Mucosa of rectum (tissue), 2 donors: ENCODE data around the gene ANKRD40.

ENCODE experiments used
- H3K27ac ChIP-seq, 2 donors: one replicate each; pipeline ENCODE4 v1.7.0; 2013; ENCODE audit warnings: inconsistent platforms in 2 of 2, low read depth in 2 of 2, low read length in 2 of 2
- H3K27me3 ChIP-seq, 2 donors: one replicate each; pipeline ENCODE4 v1.7.0; 2013; ENCODE audit warnings: low read length in 2 of 2; ENCODE audit not compliant: control insufficient read depth in 2 of 2, insufficient read depth in 2 of 2
- H3K36me3 ChIP-seq, 2 donors: one replicate each; pipeline ENCODE4 v1.7.0; 2013; ENCODE audit warnings: low read length in 2 of 2; ENCODE audit not compliant: control insufficient read depth in 2 of 2, insufficient read depth in 2 of 2
- H3K4me1 ChIP-seq, 2 donors: one replicate each; pipeline ENCODE4 v1.7.0; 2013; ENCODE audit warnings: low read length in 2 of 2, mild to moderate bottlenecking in 1 of 2; ENCODE audit not compliant: control insufficient read depth in 2 of 2, insufficient read depth in 2 of 2
- H3K4me3 ChIP-seq, 2 donors: one replicate each; pipeline ENCODE4 v1.7.0; 2013; ENCODE audit warnings: low read length in 2 of 2
- H3K9ac ChIP-seq, 2 donors: one replicate each; pipeline ENCODE4 v1.7.0; 2013; ENCODE audit warnings: low read length in 2 of 2, low read depth in 1 of 2, mild to moderate bottlenecking in 1 of 2
- H3K9me3 ChIP-seq, 2 donors: one replicate each; pipeline ENCODE4 v1.7.0; 2013; ENCODE audit warnings: low read length in 2 of 2; ENCODE audit not compliant: control insufficient read depth in 2 of 2
- donor health status: healthy.
- donor health status: Normal muscosa, but diverticular disease.

Gene ANKRD40

DNA sequence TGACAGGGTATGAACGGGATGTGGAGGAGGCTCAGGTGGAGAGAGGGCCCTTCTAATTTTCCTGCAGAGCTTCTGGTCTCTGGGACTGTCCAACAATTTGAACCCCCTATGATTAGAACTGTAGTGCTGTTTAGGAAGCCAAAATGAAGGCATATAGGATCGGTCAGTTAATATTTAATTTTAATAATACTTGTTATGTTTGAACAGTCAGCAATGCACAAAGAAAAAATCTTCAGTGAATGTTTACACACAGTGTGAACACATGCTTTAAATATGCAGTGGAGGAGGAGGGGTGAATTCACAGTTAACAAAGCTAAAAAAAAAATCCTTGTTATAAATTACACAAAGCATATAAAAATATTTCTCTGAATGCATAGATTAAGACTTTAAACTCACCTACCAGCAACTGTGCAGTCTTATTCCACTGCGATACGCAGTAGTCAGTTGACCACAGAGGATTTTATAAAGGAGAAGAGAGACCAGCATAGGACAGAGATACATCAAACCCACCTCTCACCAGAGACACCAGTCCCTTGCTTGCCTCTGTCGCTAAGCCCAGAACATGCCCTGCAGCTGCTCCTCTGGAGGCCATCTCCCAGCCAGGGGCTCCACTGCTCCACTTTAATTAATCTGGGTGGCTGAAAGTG, 14.6 kb downstream of the ANKRD40 start:
- H3K4me3 ChIP-seq, result peak overlapping the region; percentile 10 to 14
- no peaks in the 10 kb centered on the region for H3K9me3 ChIP-seq
- peaks cover 42 to 69% of the 10 kb centered on the region in 2 donors for H3K4me1 ChIP-seq
- H3K27ac ChIP-seq, result peak overlapping the region; percentile 81 to 89
- H3K9ac ChIP-seq, result peak overlapping the region; percentile 18 to 61
- H3K27me3 ChIP-seq, result no peaks in the 10 kb centered on the region
- H3K36me3 ChIP-seq, result peaks cover 33 to 37% of the 10 kb centered on the region in 2 donors

DNA sequence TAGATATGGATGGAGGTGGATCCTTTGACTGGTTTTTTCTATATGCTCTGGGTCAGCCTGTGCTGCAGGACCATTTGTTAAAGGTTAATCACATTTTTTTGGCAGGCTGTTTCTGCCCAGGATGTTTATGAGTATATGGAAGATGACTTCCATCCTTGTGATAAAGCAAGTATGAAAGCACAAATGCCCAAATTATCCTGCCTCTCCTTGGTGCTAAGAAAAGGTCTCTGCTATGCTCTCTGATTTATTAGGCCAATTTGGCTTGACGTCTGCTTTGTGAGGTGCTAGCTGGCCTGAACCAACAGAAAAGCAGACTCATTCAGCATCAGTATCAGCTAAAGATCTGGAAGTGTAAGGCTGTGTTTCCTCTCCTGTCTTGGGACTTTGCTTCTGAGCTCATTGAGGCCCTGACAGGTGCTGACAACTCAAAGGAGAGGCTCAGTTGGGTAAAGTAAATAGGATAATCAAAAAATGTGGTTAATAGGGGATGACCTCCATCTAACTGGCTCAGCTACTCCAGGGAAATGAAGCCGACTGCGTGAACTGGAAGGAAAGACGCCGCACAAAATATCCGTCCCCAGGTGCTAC, 15.2 kb downstream of the ANKRD40 start:
- Histone ChIP-seq H3K27ac (peak overlapping the region; percentile 81 to 89), H3K4me3 (peak overlapping the region; percentile 10 to 14), H3K27me3 (no peaks in the 10 kb centered on the region), H3K9ac (peak overlapping the region; percentile 54 to 61), H3K4me1 (peaks cover 43 to 69% of the 10 kb centered on the region in 2 donors), H3K36me3 (peaks cover 32 to 35% of the 10 kb centered on the region in 2 donors), H3K9me3 (no peaks in the 10 kb centered on the region)

DNA sequence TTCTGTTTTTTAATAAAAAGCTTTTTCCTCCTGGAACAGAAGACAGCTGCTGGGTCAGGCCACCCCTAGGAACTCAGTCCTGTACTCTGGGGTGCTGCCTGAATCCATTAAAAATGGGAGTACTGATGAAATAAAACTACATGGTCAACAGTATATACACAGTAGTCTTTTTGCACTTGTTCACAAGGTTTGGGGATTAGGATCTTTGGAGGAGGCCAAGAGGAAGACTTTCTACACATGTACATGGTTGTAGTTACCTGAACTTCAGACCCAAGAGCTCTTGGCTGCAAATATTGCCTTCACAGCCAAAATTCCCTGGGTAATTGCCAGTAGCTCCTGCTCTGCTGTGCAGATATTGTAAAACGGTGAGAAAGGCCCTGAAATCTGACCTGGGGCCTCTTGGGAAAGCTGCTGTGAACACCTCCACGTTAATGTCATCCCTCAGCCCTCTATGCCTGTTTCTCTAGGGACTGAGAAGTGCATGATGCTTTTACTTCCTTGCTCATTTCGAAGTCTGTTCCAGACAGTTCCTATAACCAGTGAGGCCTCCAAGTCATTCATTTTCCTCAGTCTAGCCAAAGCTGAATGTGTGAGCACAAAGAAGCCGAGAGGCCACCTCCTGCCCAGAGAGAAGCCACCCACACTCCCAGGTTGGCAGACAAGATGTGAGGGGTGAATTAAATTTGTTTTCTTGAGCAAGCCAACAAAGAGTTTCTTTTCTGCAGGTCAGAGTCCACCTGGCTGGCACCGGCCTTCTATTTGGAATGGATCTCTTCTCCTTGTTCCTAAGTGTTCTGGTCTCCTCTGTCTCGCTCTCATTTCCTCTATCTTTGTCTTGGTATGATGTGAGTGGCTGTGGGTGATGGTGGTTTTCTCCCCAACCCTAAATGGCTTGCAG, 15.9 kb downstream of the ANKRD40 start:
- Histone ChIP-seq H3K4me3 (peak overlapping the region in 1 of 2 donors; percentile 10), H3K9ac (peak overlapping the region; percentile 54 to 61), H3K9me3 (no peaks in the 10 kb centered on the region), H3K27me3 (no peaks in the 10 kb centered on the region), H3K36me3 (peaks cover 27 to 29% of the 10 kb centered on the region in 2 donors), H3K4me1 (peaks cover 49 to 75% of the 10 kb centered on the region in 2 donors), H3K27ac (peak overlapping the region; percentile 81 to 89)

DNA sequence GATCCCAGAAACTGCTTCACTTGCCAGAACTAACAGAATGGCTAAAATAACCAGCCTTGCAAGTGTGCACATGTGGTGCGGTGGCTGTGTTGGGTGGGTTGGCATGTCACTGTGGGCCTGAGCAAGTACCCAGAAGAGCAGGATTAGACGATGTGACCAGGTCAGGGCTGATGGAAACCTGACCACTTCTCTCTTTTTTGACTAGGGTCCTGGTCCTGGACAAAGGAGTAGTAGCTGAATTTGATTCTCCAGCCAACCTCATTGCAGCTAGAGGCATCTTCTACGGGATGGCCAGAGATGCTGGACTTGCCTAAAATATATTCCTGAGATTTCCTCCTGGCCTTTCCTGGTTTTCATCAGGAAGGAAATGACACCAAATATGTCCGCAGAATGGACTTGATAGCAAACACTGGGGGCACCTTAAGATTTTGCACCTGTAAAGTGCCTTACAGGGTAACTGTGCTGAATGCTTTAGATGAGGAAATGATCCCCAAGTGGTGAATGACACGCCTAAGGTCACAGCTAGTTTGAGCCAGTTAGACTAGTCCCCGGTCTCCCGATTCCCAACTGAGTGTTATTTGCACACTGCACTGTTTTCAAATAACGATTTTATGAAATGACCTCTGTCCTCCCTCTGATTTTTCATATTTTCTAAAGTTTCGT, 16.7 kb downstream of the ANKRD40 start:
- Histone ChIP-seq H3K27ac (peak overlapping the region; percentile 81 to 89), H3K9ac (peak overlapping the region in 1 of 2 donors; percentile 61), H3K36me3 (peaks cover 19 to 22% of the 10 kb centered on the region in 2 donors), H3K9me3 (no peaks in the 10 kb centered on the region), H3K4me1 (peaks cover 56 to 81% of the 10 kb centered on the region in 2 donors), H3K4me3 (no peak overlapping the region), H3K27me3 (no peaks in the 10 kb centered on the region)

DNA sequence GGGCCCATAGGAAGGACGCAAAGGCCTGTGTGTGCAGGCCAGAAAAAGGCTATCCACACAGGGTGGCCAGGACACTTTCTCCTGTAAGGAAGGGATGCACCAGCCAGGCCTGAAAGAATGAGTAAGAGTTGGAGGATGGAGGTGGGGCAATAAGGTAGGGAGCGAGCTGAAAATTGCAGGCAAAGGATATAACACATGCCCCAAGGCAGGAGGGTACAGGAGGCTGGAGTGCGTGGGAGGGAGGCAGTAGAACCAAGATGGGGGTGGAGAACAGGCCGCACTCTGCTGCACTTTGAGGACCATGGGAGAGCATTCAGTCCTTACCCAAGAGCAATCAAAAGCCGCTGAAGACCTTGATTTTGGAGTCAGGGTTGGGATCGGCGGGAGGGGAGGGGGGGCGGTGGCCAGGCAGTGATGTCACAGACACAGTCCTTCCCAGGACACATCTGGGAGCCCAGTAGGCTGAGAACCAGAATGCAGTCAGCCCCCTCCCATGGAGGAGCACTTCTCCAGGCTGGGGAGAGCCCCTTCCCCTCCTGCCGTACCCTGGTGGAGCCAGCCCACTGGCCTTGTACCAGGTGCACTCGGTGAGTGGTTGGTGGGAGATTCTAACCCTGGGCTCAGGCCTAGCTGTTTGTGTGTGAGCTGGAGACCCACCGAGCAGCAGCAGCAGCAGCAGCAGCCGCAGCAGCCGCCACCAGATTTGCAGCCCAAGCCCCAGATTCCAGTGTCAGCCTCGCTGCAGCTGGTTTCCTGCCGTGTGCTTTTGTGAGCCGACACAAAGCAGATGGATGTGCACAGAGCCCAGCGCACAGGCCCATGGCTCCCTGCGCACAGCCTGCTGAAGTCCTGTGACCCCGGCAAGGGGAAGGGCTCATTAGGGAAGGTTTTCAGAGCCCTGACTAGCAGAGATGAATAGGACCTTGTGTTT, 17.5 kb downstream of the ANKRD40 start:
- Histone ChIP-seq H3K4me1 (peaks cover 62 to 82% of the 10 kb centered on the region in 2 donors), H3K9me3 (no peaks in the 10 kb centered on the region), H3K27me3 (no peaks in the 10 kb centered on the region), H3K36me3 (peaks cover 12 to 14% of the 10 kb centered on the region in 2 donors), H3K27ac (peak overlapping the region; percentile 81 to 89), H3K9ac (peak overlapping the region in 1 of 2 donors; percentile 54), H3K4me3 (no peak overlapping the region)

DNA sequence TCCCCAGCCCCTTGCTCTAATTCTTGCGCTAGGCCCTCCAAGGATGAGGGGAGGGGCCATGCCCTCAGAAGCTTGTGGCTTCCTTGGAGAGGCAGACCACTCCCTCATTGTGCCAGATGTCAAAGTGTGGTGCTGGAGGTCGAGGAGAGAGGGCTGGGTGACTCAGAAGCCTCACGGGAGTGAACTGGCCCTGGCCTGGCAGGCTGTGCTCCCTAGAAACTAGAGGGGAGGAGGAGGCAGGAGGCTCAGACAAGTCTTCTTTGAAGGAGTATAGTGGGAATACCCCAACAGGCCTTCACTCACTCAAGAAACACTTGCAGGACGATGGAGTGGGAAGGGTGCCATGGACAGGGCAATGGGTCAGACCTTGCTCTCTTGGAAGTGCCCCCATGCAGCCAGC, 18.5 kb downstream of the ANKRD40 start:
- no peaks in the 10 kb centered on the region for H3K9me3 ChIP-seq
- H3K27ac ChIP-seq, result peak overlapping the region; percentile 43 to 81
- no peak overlapping the region for H3K4me3 ChIP-seq
- H3K4me1 ChIP-seq, result peaks cover 63 to 84% of the 10 kb centered on the region in 2 donors
- H3K36me3 ChIP-seq, result peaks cover 10 to 12% of the 10 kb centered on the region in 2 donors
- peak overlapping the region in 1 of 2 donors; percentile 3 for H3K9ac ChIP-seq
- H3K27me3 ChIP-seq, result no peaks in the 10 kb centered on the region

DNA sequence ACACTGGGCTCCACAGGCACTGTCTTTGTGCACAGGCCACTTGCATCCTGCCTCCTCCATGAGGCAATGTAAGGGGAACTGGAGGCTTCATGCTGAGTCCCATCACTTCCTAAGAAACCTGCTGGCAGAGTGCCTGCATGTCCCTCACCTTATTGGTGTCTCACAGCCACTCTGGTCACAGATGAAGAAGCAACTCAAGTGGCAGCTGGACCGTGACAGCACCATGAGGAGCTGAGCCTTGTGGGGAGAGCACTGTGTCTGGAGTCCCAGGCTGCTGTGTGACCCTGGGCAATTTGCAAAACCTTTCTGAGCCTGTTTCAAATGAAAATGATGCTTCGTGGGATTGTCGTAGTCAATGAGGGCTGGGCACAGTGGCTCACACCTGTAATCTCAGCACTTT, 19.5 kb downstream of the ANKRD40 start:
- H3K4me3 ChIP-seq, result no peak overlapping the region
- H3K9ac ChIP-seq, result no peak overlapping the region
- H3K4me1 ChIP-seq, result peaks cover 67 to 85% of the 10 kb centered on the region in 2 donors
- H3K27me3 ChIP-seq, result no peaks in the 10 kb centered on the region
- H3K9me3 ChIP-seq, result no peaks in the 10 kb centered on the region
- H3K27ac ChIP-seq, result no peak overlapping the region
- H3K36me3 ChIP-seq, result peaks cover 7 to 10% of the 10 kb centered on the region in 2 donors

DNA sequence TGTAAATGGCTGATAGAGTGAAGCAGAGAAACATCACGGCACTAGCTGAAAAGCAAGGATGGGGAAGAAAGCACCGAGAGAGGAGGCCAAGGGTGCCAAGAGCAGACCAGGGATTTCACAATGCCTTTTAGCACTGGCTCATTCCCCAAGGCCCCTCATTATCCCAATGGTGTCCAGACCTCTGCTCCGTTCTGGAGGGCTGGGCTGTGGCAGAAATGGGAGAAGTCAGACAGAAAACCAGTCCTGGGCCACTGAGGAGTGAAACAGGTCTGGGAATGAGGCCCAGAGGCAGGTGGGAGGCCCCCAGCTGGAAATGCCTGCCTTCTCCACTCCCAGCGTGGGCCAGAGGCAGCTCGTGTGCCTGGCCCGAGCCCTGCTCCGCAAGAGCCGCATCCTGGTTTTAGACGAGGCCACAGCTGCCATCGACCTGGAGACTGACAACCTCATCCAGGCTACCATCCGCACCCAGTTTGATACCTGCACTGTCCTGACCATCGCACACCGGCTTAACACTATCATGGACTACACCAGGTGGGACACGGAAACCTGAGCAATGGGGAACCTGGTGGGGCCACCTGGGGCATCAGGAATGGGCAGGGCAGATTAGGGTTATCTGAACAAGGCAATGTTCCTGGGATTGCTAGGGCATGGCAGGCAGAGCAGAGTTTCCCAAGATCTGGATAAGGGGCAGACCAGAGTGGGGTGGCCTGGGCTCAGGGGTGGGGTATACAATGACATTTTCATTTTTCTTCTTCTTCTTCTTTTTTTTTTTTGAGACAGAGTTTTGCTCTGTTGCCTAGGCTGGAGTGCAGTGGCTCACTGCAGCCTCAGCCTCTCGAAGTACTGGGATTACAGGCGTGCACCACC, 20.3 kb downstream of the ANKRD40 start:
- no peaks in the 10 kb centered on the region for H3K9me3 ChIP-seq
- peak overlapping the region in 1 of 2 donors; percentile 15 for H3K4me3 ChIP-seq
- H3K36me3 ChIP-seq, result peaks cover 7% of the 10 kb centered on the region in 2 donors
- H3K9ac ChIP-seq, result peak overlapping the region in 1 of 2 donors; percentile 44
- no peaks in the 10 kb centered on the region for H3K27me3 ChIP-seq
- H3K4me1 ChIP-seq, result peaks cover 63 to 85% of the 10 kb centered on the region in 2 donors
- H3K27ac ChIP-seq, result peak overlapping the region; percentile 87 to 88
